Measurements from ENCODE around the gene SEC14L5. TPM values are rescaled to one million over a fixed set of nuclear protein-coding genes. Genes with fewer than 3 reads are reported as not detected.

SEC14L5 gene
- total and polyA plus RNA-seq, 2 of the 4 experiments (the other 2 are of a cell fraction), result 0.07 TPM; not detected in 1

GRCh38 chr16:4957420-4957719, 760 bp upstream of the SEC14L5 start:
- H3K18ac ChIP-seq (ENCODE audit: low read depth, low read length), result no peak overlapping the region
- no TSS peak for BruUV-seq (replicated peaks)
- H2BK15ac ChIP-seq (ENCODE audit: low read depth, low read length), result no peak overlapping the region
- H2BK5ac ChIP-seq (ENCODE audit: low read depth, low read length, poor library complexity, severe bottlenecking), result no peak overlapping the region
- peak overlapping the region; percentile 48 for H3K4me3 ChIP-seq (ENCODE audit: insufficient read depth, low read depth, low read length)
- in situ Hi-C loops (cut with MboI; ENCODE audit: low sequenced_read_pairs) (loop anchor here (10.0 to 25.0 kb wide), 2 partner anchors 193 to 445 kb away; partner anchors contain the start of gene ZNF500), dilution Hi-C loops (cut with HindIII; ENCODE audit: low sequenced_read_pairs, unreplicated experiment) (no loop called here), intact Hi-C loops (cut with micrococcal nuclease) (loop anchor here (2.0 to 10.0 kb wide), 7 partner anchors 137 to 443 kb away; partner anchors contain the start of genes ANKS3, DNAAF8, EEF2KMT and ROGDI)
- peaks cover 6% of the 10 kb centered on the region for H4K20me1 ChIP-seq (ENCODE audit: insufficient read depth, low read length)
- WGBS, 2 experiments (ENCODE audit: extremely low coverage in 2 of 2, insufficient read length in 1 of 2), result no CpG with 5 or more reads among the region's 10 CpGs
- no peak for DNase-seq
- no peak overlapping the region for H2BK120ac ChIP-seq (ENCODE audit: low read depth, low read length)
- no peak overlapping the region for H4K5ac ChIP-seq (ENCODE audit: low read depth, low read length)
- H2BK20ac ChIP-seq (ENCODE audit: low read depth, low read length), result no peak overlapping the region
- H3K4me1 ChIP-seq (ENCODE audit: control insufficient read depth, insufficient read depth, low read length), result peaks cover 3% of the 10 kb centered on the region; the same call in 1 of the 2 replicates
- H3K4ac ChIP-seq (ENCODE audit: low read depth, low read length), result no peak overlapping the region
- H3K14ac ChIP-seq (replicated peaks; ENCODE audit: low read depth, low read length), result no peak overlapping the region
- CTCF ChIA-PET, result no interaction called here
- H2AK5ac ChIP-seq (ENCODE audit: low read depth, low read length), result no peak overlapping the region
- no peak overlapping the region for H2AK9ac ChIP-seq (replicated peaks; ENCODE audit: low read depth, low read length, poor library complexity)
- H3K4me2 ChIP-seq (ENCODE audit: low read depth, low read length), result peak overlapping the region; percentile 79
- H3K9me1 ChIP-seq (ENCODE audit: insufficient read depth, low read length), result peaks cover 4% of the 10 kb centered on the region; the same call in 1 of the 2 replicates
- H3K79me1 ChIP-seq (ENCODE audit: low read depth in 1 of 2, low read length in 2 of 2), result no peaks in the 10 kb centered on the region
- no peak overlapping the region for H3K27ac ChIP-seq (ENCODE audit: insufficient read depth, low read length)
- no peak overlapping the region for H4K91ac ChIP-seq (ENCODE audit: insufficient read depth, low read depth, low read length)
- peaks cover 3% of the 10 kb centered on the region for H3K27me3 ChIP-seq (ENCODE audit: control insufficient read depth, insufficient read depth, low read length)
- no peaks in the 10 kb centered on the region for H3K9me3 ChIP-seq (ENCODE audit: control insufficient read depth, insufficient read depth, low read length)
- TF ChIP-seq CTCF (conservative IDR thresholded peaks at IDR 0.05; ENCODE audit: low read depth, low read length) (no peak), ELK1 (IDR thresholded peaks at IDR 0.05; ENCODE audit: borderline replicate concordance, low read depth, low read length) (no peak), FOS (IDR thresholded peaks at IDR 0.05; ENCODE audit: low read depth, low read length) (no peak), CEBPB (IDR thresholded peaks at IDR 0.05; ENCODE audit: low read depth, low read length) (no peak), MAFK (IDR thresholded peaks at IDR 0.05; ENCODE audit: low read depth, low read length) (no peak)
- POLR2A ChIA-PET (ENCODE audit: unreplicated experiment), result no interaction called here
- H2AFZ ChIP-seq (replicated peaks; ENCODE audit: low read length, poor library complexity), result peak overlapping the region; percentile 97
- no peak overlapping the region for H3K23ac ChIP-seq (ENCODE audit: low read depth, low read length)
- no peak overlapping the region for H3K9ac ChIP-seq (ENCODE audit: low read depth, low read length)
- no peak overlapping the region; a peak in 1 of 4 replicates for H4K8ac ChIP-seq (ENCODE audit: low read depth in 2 of 2, low read length in 2 of 2)
- H3K56ac ChIP-seq (ENCODE audit: extremely low read depth, insufficient read depth, low read length), result no peak overlapping the region
- no peak for ATAC-seq (ENCODE audit: low read depth)
- no peaks in the 10 kb centered on the region for H3K36me3 ChIP-seq (ENCODE audit: control insufficient read depth, insufficient read depth, low read length)
